WTC11 (cell line): Measurements from ENCODE around the gene FABP3. TPM values are rescaled to one million over a fixed set of nuclear protein-coding genes. Genes with fewer than 3 reads are reported as not detected.
A peak's percentile ranks its signal among the peaks of the same experiment; 100 is the strongest.

Source experiments
- ATAC-seq: fragments of 200-7000 bp; cut with Tn5 transposase; 2 replicates; pipeline ENCODE4 v1.10.0; 2021; ENCODE audit warnings: mild to moderate bottlenecking, moderate library complexity
- CTCF ChIA-PET: fragments of 300-600 bp; sonication (Branson Sonifier 250); formaldehyde crosslinking; loops from one replicate; lab custom pipeline; 2021; ENCODE audit warnings: antibody characterized with exemption; lab: Charles Lee
- POLR2A ChIA-PET: fragments of 350-600 bp; sonication (Branson Sonifier 250); formaldehyde crosslinking; loops from one replicate; lab custom pipeline; 2021; ENCODE audit warnings: antibody characterized with exemption; lab: Charles Lee
- DNase-seq: peaks from one replicate; pipeline ENCODE4 v3.0.0; 2021; ENCODE audit warnings: low spot score
- H3K27ac Mint-ChIP-seq: 2 replicates; pipeline ENCODE4 v1.8.0; 2021; ENCODE audit warnings: mixed read lengths
- H3K27me3 Mint-ChIP-seq: 2 replicates; pipeline ENCODE4 v1.8.0; 2021; ENCODE audit warnings: low read depth, mild to moderate bottlenecking, moderate library complexity, mixed read lengths
- H3K36me3 Mint-ChIP-seq: 2 replicates; pipeline ENCODE4 v1.8.0; 2021; ENCODE audit warnings: mixed read lengths
- H3K4me1 Mint-ChIP-seq: 2 replicates; pipeline ENCODE4 v1.8.0; 2022; ENCODE audit warnings: mixed read lengths
- H3K4me3 Mint-ChIP-seq: 2 replicates; pipeline ENCODE4 v1.8.0; 2021; ENCODE audit warnings: mild to moderate bottlenecking, moderate library complexity, mixed read lengths
- H3K9me3 Mint-ChIP-seq: 2 replicates; pipeline ENCODE4 v1.8.0; 2021; ENCODE audit warnings: mixed read lengths
- JAZF1 ChIP-seq: fragments of 250-450 bp; sonication (Bioruptor Pico); IDR thresholded peaks from 2 replicates; pipeline ENCODE4 v1.9.0; 2021; ENCODE audit warnings: moderate library complexity, mild to moderate bottlenecking, inconsistent platforms
- SMAD4 ChIP-seq: sonication (generic); formaldehyde crosslinking; IDR thresholded peaks from 2 replicates; pipeline ENCODE4 v1.8.0; 2022; ENCODE audit warnings: mild to moderate bottlenecking, missing genetic modification reagents
- SP1 ChIP-seq: sonication (generic); formaldehyde crosslinking; conservative IDR thresholded peaks from 2 replicates; pipeline ENCODE4 v1.8.1; 2022; ENCODE audit warnings: missing genetic modification reagents
- ZBTB21 ChIP-seq: sonication (generic); formaldehyde crosslinking; IDR thresholded peaks from 2 replicates; pipeline ENCODE4 v1.8.1; 2023; ENCODE audit warnings: mild to moderate bottlenecking, missing genetic modification reagents, borderline replicate concordance
- ZNF232 ChIP-seq: sonication (generic); formaldehyde crosslinking; IDR thresholded peaks from 2 replicates; pipeline ENCODE4 v1.8.0; 2022; ENCODE audit warnings: mild to moderate bottlenecking, missing genetic modification reagents
- ZNF396 ChIP-seq: fragments of 250-450 bp; sonication (Bioruptor Pico); IDR thresholded peaks from 2 replicates; pipeline ENCODE4 v1.8.0; 2021; ENCODE audit warnings: mild to moderate bottlenecking, moderate library complexity, borderline replicate concordance
- total RNA-seq: library from RNA; stranded (reverse); gene quantifications from 3 replicates; pipeline ENCODE4 v1.2.3, GENCODE V29; 2021
- TF ChIP-seq, protein P1 (sequence below): fragments of 250-450 bp; sonication (Bioruptor Pico); IDR thresholded peaks from 2 replicates; pipeline ENCODE4 v1.9.0; 2021; ENCODE audit warnings: mild to moderate bottlenecking
- TF ChIP-seq, protein P2 (sequence below): sonication (generic); formaldehyde crosslinking; IDR thresholded peaks from 2 replicates; pipeline ENCODE4 v1.8.0; 2022; ENCODE audit warnings: mild to moderate bottlenecking, missing genetic modification reagents
- TF ChIP-seq, protein P3 (sequence below): sonication (generic); formaldehyde crosslinking; IDR thresholded peaks from 2 replicates; pipeline ENCODE4 v1.8.0; 2022; ENCODE audit warnings: missing genetic modification reagents
- TF ChIP-seq, protein P4 (sequence below): sonication (generic); formaldehyde crosslinking; IDR thresholded peaks from 2 replicates; pipeline ENCODE4 v1.8.1; 2023; ENCODE audit warnings: mild to moderate bottlenecking, missing genetic modification reagents, moderate library complexity
- TF ChIP-seq, protein P5 (sequence below): sonication (generic); formaldehyde crosslinking; IDR thresholded peaks from 2 replicates; pipeline ENCODE4 v1.8.1; 2022; ENCODE audit warnings: low read depth, missing genetic modification reagents, borderline replicate concordance
- TF ChIP-seq, protein P6 (sequence below): fragments of 250-450 bp; sonication (Bioruptor Pico); IDR thresholded peaks from 2 replicates; pipeline ENCODE4 v1.9.0; 2021; ENCODE audit warnings: mild to moderate bottlenecking, borderline replicate concordance
- TF ChIP-seq, protein P7 (sequence below): fragments of 250-450 bp; sonication (Bioruptor Pico); IDR thresholded peaks from 2 replicates; pipeline ENCODE4 v1.9.0; 2021; ENCODE audit warnings: mild to moderate bottlenecking

The FABP3 gene
- total RNA-seq, 1 experiment from 2014 or later: 25.0 TPM

DNA sequence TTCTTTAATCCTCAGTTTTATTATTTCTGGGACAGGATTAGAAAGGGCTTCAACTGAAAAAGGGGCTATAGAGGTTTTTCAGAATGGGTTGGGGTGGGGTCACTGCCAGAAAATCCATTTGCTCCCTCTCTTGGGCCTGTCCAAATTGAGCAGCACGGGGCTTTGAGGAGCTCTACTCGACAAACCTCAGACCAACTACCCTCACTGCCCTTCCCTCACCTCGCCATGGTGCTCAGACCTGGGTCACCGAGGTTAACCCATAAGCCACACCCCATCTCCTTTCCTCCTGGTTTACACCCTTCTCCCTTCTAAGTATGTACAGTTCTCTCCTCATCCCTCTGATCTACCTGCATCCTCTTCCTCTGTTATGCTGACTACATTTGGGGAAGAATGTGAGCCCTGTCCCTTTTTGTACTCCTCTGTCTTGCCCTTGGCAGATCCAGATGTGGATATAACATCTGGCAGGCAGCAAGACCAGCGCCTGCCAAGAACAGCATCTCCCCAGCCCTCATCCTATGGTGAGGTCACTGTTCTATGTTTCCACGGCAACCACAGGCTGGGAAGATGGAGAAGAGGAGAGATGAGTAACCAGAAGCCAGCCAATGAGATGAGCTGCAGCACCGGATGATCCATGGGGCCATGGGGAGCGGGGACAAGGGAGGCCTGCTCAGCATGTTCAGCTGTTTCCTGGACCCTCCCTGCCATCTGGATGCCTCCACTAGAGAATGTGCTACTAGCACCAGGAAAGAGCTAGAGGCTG lies 3.7 kb upstream of the FABP3 start:
- H3K4me1 Mint-ChIP-seq: peaks cover 47% of the 10 kb centered on the region
- ChIA-PET POLR2A (no interaction called here), CTCF (interaction anchor here (0.6 to 3.6 kb wide), 8 partner anchors 18 to 196 kb away, joined by 3 to 20 read pairs (median 6); no protein-coding TSS in a partner anchor)
- no peak for TF ChIP-seq ZNF232 (CRISPR knock-in tag)
- TF ChIP-seq, protein P1, sequence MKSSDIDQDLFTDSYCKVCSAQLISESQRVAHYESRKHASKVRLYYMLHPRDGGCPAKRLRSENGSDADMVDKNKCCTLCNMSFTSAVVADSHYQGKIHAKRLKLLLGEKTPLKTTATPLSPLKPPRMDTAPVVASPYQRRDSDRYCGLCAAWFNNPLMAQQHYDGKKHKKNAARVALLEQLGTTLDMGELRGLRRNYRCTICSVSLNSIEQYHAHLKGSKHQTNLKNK (CRISPR knock-in tag): no peak
- TF ChIP-seq, protein P2, sequence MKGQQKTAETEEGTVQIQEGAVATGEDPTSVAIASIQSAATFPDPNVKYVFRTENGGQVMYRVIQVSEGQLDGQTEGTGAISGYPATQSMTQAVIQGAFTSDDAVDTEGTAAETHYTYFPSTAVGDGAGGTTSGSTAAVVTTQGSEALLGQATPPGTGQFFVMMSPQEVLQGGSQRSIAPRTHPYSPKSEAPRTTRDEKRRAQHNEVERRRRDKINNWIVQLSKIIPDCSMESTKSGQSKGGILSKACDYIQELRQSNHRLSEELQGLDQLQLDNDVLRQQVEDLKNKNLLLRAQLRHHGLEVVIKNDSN (CRISPR knock-in tag): no peak
- no peak for TF ChIP-seq SP1 (CRISPR knock-in tag)
- TF ChIP-seq, protein P3, sequence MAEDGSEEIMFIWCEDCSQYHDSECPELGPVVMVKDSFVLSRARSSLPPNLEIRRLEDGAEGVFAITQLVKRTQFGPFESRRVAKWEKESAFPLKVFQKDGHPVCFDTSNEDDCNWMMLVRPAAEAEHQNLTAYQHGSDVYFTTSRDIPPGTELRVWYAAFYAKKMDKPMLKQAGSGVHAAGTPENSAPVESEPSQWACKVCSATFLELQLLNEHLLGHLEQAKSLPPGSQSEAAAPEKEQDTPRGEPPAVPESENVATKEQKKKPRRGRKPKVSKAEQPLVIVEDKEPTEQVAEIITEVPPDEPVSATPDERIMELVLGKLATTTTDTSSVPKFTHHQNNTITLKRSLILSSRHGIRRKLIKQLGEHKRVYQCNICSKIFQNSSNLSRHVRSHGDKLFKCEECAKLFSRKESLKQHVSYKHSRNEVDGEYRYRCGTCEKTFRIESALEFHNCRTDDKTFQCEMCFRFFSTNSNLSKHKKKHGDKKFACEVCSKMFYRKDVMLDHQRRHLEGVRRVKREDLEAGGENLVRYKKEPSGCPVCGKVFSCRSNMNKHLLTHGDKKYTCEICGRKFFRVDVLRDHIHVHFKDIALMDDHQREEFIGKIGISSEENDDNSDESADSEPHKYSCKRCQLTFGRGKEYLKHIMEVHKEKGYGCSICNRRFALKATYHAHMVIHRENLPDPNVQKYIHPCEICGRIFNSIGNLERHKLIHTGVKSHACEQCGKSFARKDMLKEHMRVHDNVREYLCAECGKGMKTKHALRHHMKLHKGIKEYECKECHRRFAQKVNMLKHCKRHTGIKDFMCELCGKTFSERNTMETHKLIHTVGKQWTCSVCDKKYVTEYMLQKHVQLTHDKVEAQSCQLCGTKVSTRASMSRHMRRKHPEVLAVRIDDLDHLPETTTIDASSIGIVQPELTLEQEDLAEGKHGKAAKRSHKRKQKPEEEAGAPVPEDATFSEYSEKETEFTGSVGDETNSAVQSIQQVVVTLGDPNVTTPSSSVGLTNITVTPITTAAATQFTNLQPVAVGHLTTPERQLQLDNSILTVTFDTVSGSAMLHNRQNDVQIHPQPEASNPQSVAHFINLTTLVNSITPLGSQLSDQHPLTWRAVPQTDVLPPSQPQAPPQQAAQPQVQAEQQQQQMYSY: no peak
- TF ChIP-seq, protein P4, sequence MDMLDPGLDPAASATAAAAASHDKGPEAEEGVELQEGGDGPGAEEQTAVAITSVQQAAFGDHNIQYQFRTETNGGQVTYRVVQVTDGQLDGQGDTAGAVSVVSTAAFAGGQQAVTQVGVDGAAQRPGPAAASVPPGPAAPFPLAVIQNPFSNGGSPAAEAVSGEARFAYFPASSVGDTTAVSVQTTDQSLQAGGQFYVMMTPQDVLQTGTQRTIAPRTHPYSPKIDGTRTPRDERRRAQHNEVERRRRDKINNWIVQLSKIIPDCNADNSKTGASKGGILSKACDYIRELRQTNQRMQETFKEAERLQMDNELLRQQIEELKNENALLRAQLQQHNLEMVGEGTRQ (CRISPR knock-in tag): no peak
- TF ChIP-seq, protein P5, sequence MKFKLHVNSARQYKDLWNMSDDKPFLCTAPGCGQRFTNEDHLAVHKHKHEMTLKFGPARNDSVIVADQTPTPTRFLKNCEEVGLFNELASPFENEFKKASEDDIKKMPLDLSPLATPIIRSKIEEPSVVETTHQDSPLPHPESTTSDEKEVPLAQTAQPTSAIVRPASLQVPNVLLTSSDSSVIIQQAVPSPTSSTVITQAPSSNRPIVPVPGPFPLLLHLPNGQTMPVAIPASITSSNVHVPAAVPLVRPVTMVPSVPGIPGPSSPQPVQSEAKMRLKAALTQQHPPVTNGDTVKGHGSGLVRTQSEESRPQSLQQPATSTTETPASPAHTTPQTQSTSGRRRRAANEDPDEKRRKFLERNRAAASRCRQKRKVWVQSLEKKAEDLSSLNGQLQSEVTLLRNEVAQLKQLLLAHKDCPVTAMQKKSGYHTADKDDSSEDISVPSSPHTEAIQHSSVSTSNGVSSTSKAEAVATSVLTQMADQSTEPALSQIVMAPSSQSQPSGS (CRISPR knock-in tag): no peak
- TF ChIP-seq, protein P6, sequence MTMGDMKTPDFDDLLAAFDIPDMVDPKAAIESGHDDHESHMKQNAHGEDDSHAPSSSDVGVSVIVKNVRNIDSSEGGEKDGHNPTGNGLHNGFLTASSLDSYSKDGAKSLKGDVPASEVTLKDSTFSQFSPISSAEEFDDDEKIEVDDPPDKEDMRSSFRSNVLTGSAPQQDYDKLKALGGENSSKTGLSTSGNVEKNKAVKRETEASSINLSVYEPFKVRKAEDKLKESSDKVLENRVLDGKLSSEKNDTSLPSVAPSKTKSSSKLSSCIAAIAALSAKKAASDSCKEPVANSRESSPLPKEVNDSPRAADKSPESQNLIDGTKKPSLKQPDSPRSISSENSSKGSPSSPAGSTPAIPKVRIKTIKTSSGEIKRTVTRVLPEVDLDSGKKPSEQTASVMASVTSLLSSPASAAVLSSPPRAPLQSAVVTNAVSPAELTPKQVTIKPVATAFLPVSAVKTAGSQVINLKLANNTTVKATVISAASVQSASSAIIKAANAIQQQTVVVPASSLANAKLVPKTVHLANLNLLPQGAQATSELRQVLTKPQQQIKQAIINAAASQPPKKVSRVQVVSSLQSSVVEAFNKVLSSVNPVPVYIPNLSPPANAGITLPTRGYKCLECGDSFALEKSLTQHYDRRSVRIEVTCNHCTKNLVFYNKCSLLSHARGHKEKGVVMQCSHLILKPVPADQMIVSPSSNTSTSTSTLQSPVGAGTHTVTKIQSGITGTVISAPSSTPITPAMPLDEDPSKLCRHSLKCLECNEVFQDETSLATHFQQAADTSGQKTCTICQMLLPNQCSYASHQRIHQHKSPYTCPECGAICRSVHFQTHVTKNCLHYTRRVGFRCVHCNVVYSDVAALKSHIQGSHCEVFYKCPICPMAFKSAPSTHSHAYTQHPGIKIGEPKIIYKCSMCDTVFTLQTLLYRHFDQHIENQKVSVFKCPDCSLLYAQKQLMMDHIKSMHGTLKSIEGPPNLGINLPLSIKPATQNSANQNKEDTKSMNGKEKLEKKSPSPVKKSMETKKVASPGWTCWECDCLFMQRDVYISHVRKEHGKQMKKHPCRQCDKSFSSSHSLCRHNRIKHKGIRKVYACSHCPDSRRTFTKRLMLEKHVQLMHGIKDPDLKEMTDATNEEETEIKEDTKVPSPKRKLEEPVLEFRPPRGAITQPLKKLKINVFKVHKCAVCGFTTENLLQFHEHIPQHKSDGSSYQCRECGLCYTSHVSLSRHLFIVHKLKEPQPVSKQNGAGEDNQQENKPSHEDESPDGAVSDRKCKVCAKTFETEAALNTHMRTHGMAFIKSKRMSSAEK (CRISPR knock-in tag): no peak
- no peak for TF ChIP-seq ZBTB21 (CRISPR knock-in tag)
- TF ChIP-seq SMAD4: no peak
- TF ChIP-seq JAZF1: no peak
- TF ChIP-seq, protein P7, sequence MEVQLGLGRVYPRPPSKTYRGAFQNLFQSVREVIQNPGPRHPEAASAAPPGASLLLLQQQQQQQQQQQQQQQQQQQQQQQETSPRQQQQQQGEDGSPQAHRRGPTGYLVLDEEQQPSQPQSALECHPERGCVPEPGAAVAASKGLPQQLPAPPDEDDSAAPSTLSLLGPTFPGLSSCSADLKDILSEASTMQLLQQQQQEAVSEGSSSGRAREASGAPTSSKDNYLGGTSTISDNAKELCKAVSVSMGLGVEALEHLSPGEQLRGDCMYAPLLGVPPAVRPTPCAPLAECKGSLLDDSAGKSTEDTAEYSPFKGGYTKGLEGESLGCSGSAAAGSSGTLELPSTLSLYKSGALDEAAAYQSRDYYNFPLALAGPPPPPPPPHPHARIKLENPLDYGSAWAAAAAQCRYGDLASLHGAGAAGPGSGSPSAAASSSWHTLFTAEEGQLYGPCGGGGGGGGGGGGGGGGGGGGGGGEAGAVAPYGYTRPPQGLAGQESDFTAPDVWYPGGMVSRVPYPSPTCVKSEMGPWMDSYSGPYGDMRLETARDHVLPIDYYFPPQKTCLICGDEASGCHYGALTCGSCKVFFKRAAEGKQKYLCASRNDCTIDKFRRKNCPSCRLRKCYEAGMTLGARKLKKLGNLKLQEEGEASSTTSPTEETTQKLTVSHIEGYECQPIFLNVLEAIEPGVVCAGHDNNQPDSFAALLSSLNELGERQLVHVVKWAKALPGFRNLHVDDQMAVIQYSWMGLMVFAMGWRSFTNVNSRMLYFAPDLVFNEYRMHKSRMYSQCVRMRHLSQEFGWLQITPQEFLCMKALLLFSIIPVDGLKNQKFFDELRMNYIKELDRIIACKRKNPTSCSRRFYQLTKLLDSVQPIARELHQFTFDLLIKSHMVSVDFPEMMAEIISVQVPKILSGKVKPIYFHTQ (CRISPR knock-in tag): no peak
- no peak for TF ChIP-seq ZNF396 (CRISPR knock-in tag)
- no peaks in the 10 kb centered on the region for H3K36me3 Mint-ChIP-seq
- DNase-seq (no peak), ATAC-seq (peak; percentile 1; the same call in 1 of the 2 replicates)
- peaks cover 7% of the 10 kb centered on the region for H3K27me3 Mint-ChIP-seq
- no peaks in the 10 kb centered on the region for H3K9me3 Mint-ChIP-seq
- H3K27ac Mint-ChIP-seq: peak overlapping the region; percentile 93
- no peak overlapping the region for H3K4me3 Mint-ChIP-seq
